Thyroid gland (tissue), 4 donors: Measurements from ENCODE around the gene PACS1. TPM values are rescaled to one million over a fixed set of nuclear protein-coding genes. Genes with fewer than 3 reads are reported as not detected.
"Not testable (repeated sequence)": the region's sequence is repeated elsewhere in the genome, so short reads cannot be mapped to it uniquely, and the experiment has no call there.

ENCODE experiments used
- DNase-seq, 2 donors: peaks; one replicate each; pipeline ENCODE4 v3.0.0-alpha.2; 2019
- H3K27ac ChIP-seq, 3 donors: fragments of 200-600 bp; sonication (generic); 1 replicate in 2 of 3; 2 replicates in 1 of 3; pipeline ENCODE4 v1.5.1; 2016 to 2019; ENCODE audit warnings: mild to moderate bottlenecking in 1 of 3, moderate library complexity in 1 of 3
- H3K27me3 ChIP-seq: fragments of 200-600 bp; sonication (generic); one replicate; pipeline ENCODE4 v1.5.1; 2019
- H3K36me3 ChIP-seq, 2 donors: fragments of 200-600 bp; sonication (generic); one replicate each; pipeline ENCODE4 v1.5.1; 2016 to 2019
- H3K4me1 ChIP-seq, 2 donors: fragments of 200-600 bp; sonication (generic); one replicate each; pipeline ENCODE4 v1.5.1; 2017 to 2019
- H3K4me3 ChIP-seq, 3 donors: fragments of 200-600 bp; sonication (generic); replicated peaks in 1 of 3; 1 replicate in 2 of 3; 2 replicates in 1 of 3; pipeline ENCODE4 v1.5.1; 2016; ENCODE audit warnings: mild to moderate bottlenecking in 1 of 3
- H3K9me3 ChIP-seq: fragments of 200-600 bp; sonication (generic); one replicate; pipeline ENCODE4 v1.5.1; 2017
- POLR2A ChIP-seq, 2 donors: fragments of 450-650 bp; IDR thresholded peaks; one replicate each; pipeline ENCODE4 v1.6.1; 2017; ENCODE audit warnings: antibody characterized with exemption in 2 of 2, mild to moderate bottlenecking in 2 of 2, moderate library complexity in 1 of 2
- WGBS, 2 donors: methylation state at CpG; one replicate each; pipeline ENCODE4 v1.1.5; 2017; 5-methylcytosine and 5-hydroxymethylcytosine counted together
- intact Hi-C: fragments of 100-400 bp; cut with DNase I; formaldehyde crosslinking; loops from one replicate; pipeline ENCODE4 v1.15.1; 2023
- total RNA-seq, 4 donors: library from RNA; depleted of rRNA; stranded (reverse); fragments of >200 nt; gene quantifications; one replicate each; pipeline ENCODE4 v1.2.3, GENCODE V29; 2016
- TF ChIP-seq, protein P1 (sequence below), 6 experiments: fragments of 200-600 bp in 3 of 6; fragments of 450-650 bp in 3 of 6; sonication (generic) in 3 of 6; IDR thresholded peaks; one replicate each; pipeline ENCODE4 v1.5.1; 2016 to 2019; ENCODE audit warnings: antibody characterized with exemption in 6 of 6, mild to moderate bottlenecking in 2 of 6, inconsistent platforms in 1 of 6, moderate library complexity in 1 of 6

PACS1 gene
- total RNA-seq, 4 donors from 2014 or later = 39.6 to 67.7 (median 59.7) TPM

DNA sequence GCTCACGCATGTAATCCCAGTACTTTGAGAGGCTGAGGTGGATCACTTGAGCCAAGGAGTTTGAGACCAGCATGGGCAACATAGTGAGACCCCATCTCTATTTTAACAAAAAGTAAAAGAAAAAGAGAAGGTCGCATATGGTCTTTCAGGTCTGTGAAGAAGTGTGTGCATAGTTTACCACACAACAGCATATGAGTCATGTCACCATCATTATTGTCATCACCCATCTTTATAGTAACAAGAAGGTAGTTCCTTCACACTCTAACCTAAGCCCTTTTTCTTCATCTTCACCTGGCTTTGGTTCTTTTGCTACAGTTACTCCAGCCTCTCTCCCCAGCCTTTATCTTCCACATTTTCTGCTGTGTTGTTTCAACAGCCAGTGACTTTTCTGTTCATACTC lies 39.2 kb downstream of the PACS1 start:
- H3K4me1 ChIP-seq = peaks cover 31 to 42% of the 10 kb centered on the region in 2 donors
- H3K27ac ChIP-seq = no peak overlapping the region
- no peaks in the 10 kb centered on the region for H3K9me3 ChIP-seq
- intact Hi-C loops = no loop called here
- H3K4me3 ChIP-seq = no peak overlapping the region
- WGBS, 2 donors = 96 to 97% methylated on average over 2 of the region's 2 CpGs
- TF ChIP-seq, protein P1, sequence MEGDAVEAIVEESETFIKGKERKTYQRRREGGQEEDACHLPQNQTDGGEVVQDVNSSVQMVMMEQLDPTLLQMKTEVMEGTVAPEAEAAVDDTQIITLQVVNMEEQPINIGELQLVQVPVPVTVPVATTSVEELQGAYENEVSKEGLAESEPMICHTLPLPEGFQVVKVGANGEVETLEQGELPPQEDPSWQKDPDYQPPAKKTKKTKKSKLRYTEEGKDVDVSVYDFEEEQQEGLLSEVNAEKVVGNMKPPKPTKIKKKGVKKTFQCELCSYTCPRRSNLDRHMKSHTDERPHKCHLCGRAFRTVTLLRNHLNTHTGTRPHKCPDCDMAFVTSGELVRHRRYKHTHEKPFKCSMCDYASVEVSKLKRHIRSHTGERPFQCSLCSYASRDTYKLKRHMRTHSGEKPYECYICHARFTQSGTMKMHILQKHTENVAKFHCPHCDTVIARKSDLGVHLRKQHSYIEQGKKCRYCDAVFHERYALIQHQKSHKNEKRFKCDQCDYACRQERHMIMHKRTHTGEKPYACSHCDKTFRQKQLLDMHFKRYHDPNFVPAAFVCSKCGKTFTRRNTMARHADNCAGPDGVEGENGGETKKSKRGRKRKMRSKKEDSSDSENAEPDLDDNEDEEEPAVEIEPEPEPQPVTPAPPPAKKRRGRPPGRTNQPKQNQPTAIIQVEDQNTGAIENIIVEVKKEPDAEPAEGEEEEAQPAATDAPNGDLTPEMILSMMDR (IDR thresholded peaks at IDR 0.05) = no peak
- TF ChIP-seq POLR2A (IDR thresholded peaks at IDR 0.05) = no peak
- DNase-seq = no peak
- H3K36me3 ChIP-seq = no peaks in the 10 kb centered on the region
- H3K27me3 ChIP-seq = no peaks in the 10 kb centered on the region

DNA sequence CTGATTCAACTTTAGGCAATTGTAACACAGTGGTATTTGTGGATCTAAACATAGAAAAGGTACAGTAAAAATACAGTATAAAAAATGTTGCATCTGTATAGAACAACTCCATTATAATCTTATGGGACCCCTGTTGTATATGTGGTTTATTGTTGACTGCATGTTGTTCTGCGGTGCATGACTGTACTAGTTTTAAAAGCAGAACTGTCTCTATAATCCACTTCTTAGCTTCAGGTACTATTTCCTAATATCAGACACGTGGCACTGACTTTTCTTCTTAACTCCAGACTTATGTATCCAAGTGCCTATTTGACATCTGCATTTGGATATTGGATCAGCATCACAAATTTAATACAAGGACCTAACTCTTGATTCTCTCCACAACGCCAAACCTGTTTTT lies 41.1 kb downstream of the PACS1 start:
- H3K36me3 ChIP-seq = no peaks in the 10 kb centered on the region
- no peaks in the 10 kb centered on the region for H3K9me3 ChIP-seq
- TF ChIP-seq, protein P1 (IDR thresholded peaks at IDR 0.05) = no peak
- TF ChIP-seq POLR2A (IDR thresholded peaks at IDR 0.05) = no peak
- 93 to 96% methylated on average over 3 of the region's 3 CpGs for WGBS, 2 donors
- no peak for DNase-seq
- H3K27ac ChIP-seq = peak overlapping the region in 1 of 3 donors; percentile 70
- no peak overlapping the region for H3K4me3 ChIP-seq
- H3K4me1 ChIP-seq = peaks cover 40 to 57% of the 10 kb centered on the region in 2 donors
- H3K27me3 ChIP-seq = no peaks in the 10 kb centered on the region
- intact Hi-C loops = no loop called here

DNA sequence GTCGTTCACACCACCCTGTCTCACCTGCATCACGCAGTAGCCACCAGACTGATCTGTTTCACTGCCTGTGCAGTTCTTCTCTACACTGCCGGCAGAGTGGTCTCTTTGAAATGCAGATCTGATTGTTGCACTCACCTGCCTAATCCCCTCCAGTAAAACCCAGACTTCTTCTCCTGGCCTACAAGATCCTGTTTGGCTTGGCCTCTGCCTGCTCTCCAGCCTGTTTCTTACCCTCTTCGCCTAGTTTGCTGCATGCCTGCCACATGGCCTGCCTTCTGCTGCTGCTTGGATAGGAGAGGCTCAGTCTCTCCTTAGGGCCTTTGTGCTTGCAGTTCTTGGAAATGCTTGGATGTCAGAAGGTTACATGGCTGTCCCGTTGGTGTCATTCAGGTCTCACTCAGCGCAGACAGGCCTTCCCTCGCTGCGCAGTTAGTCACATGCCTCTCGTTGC lies 42.0 kb downstream of the PACS1 start:
- Histone ChIP-seq H3K4me1 (peaks cover 48 to 66% of the 10 kb centered on the region in 2 donors), H3K27ac (peak overlapping the region in 2 of 3 donors; percentile 70 to 80), H3K4me3 (no peak overlapping the region), H3K9me3 (no peaks in the 10 kb centered on the region), H3K36me3 (no peaks in the 10 kb centered on the region), H3K27me3 (no peaks in the 10 kb centered on the region)
- no peak for TF ChIP-seq POLR2A (IDR thresholded peaks at IDR 0.05)
- TF ChIP-seq, protein P1 (IDR thresholded peaks at IDR 0.05) = no peak
- DNase-seq = no peak
- intact Hi-C loops = no loop called here
- 84 to 88% methylated on average over 9 of the region's 9 CpGs for WGBS, 2 donors

DNA sequence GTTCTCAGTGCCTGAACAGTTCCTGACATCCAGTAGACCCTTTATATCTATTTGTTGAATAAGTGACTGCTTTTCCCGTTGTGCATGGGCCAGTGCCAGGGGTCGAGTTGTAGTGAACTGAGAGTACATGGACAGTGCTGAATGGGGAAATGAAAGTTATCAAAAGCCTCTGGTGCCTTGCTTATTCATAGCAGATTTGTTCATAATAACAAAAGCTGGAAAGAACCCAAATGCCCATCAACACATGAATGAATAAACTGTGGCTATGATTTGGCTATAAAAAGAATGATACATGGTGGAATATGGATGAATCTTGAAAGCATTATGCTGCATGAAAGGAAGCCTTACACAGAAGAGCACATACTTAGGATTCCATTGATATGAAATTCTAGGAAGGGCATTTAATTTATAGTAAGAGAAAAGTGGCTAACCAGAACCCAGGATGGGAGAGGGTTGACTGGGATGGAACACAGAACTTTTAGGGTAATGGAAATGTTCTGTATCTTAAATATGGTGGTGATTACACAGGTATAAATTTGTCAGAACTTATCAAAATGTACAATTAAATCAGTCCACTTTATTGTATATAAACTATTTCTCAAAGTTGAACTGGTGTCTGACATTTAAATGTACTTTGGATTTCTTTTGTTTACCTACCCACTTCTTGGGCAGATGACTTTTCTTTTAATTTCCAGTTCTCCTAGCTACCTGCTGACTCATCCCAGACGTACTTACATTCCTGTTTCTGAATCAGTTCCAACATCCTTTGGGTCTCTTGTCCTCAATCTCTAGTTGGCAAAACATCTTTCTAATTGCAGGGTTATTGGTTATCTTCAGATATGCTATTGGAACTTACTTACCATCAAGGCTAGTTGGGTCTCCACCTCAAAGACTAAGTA lies 42.8 kb downstream of the PACS1 start:
- Histone ChIP-seq H3K4me1 (peaks cover 48 to 65% of the 10 kb centered on the region in 2 donors), H3K36me3 (no peaks in the 10 kb centered on the region), H3K9me3 (no peaks in the 10 kb centered on the region), H3K27ac (peak overlapping the region; percentile 61 to 80 (median 70)), H3K4me3 (no peak overlapping the region), H3K27me3 (no peaks in the 10 kb centered on the region)
- DNase-seq = peak; percentile 25 to 28
- 16 to 22% methylated on average over 3 of the region's 3 CpGs for WGBS, 2 donors
- intact Hi-C loops = no loop called here
- TF ChIP-seq, protein P1 (IDR thresholded peaks at IDR 0.05) = no peak
- no peak for TF ChIP-seq POLR2A (IDR thresholded peaks at IDR 0.05)

DNA sequence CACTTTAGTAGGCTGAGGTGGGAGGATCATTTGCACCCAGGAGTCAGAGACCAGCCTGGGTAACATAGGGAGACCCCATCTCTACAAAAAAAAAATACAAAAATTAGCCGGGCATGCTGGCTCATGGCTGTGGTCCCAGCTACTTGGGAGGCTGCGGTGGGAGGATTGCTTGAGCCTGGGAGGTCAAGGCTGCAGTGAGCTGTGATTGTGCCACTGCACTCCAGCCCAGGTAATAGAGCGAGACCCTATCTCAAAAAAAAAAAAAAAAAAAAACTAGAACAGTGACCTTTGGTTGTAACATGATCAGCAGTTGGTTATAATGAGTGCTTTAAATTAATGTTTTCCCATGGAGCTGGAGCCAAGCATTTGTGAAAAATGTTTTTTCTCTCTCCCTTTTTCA lies 44.9 kb downstream of the PACS1 start:
- H3K4me3 ChIP-seq, H3K36me3 ChIP-seq, DNase-seq, H3K27me3 ChIP-seq, intact Hi-C loops, H3K9me3 ChIP-seq: not testable (repeated sequence)
- 90 to 91% methylated on average over 3 of the region's 3 CpGs for WGBS, 2 donors
- Histone ChIP-seq H3K4me1 (peaks cover 56 to 71% of the 10 kb centered on the region in 2 donors), H3K27ac (peak overlapping the region; percentile 29 to 91 (median 79))
